Globus pallidus (tissue), 1 donor: ENCODE results near the gene CD52.

Experiments used
- DNase-seq: peaks from one replicate; pipeline ENCODE4 v3.0.0-alpha.2; 2015; ENCODE audit warnings: low spot score

CD52 gene

GRCh38 chr1:26357121-26357602 is 39.4 kb downstream of the CD52 start:
- DNase-seq, result no peak

DNA sequence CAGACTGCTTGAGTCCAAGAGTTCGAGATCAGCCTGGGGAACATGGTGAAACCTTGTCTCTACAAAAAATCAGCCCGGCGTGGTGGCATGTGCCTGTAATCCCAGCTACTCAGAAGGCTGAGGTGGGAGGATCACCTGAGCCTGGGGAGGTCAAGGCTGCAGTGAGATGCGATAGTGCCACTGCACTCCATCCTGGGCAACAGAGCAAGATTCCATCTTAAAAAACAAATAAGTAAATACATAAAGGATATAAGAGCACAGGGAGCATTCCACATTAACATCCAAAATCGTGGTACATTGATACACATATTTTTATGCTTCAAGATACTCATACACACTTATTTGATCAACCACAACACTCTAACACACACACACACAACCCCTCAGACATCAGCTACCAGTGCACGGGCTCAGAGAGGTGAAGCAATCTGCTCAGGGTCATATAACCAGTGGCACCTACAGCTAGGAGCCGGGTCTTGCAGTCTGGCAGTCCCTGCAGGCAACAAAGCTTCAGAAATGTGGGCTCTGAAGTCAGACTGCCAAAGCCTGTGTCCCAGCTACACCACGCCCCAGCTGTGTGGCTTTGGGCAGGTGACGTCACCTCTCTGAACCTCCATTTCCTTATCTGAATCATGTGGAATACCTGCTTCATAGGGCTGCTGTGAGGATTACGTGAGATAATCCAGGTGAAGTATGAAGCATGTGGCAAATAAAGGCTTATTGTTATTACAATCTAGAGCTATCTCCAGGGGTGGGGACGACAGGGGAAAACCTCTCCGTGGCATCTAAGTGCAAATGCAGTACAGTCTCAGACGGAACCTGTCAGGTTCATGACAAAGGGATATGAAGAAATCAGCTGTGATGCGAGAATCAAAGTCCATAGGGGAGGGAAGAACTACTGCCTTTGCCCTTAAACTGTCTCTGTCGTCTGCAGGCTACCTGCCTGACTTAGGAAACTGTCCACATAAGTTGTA is 40.9 kb downstream of the CD52 start:
- no peak for DNase-seq

- DNase-seq, result no peak
Observed at GRCh38 chr1:26359981-26360806, 42.4 kb downstream of the CD52 start.

- DNase-seq, result no peak
Observed at GRCh38 chr1:26360807-26361604, 43.2 kb downstream of the CD52 start.

GRCh38 chr1:26361605-26362122 is 43.9 kb downstream of the CD52 start:
- no peak for DNase-seq

- no peak for DNase-seq
Observed at GRCh38 chr1:26362331-26362730, 44.6 kb downstream of the CD52 start.

DNA sequence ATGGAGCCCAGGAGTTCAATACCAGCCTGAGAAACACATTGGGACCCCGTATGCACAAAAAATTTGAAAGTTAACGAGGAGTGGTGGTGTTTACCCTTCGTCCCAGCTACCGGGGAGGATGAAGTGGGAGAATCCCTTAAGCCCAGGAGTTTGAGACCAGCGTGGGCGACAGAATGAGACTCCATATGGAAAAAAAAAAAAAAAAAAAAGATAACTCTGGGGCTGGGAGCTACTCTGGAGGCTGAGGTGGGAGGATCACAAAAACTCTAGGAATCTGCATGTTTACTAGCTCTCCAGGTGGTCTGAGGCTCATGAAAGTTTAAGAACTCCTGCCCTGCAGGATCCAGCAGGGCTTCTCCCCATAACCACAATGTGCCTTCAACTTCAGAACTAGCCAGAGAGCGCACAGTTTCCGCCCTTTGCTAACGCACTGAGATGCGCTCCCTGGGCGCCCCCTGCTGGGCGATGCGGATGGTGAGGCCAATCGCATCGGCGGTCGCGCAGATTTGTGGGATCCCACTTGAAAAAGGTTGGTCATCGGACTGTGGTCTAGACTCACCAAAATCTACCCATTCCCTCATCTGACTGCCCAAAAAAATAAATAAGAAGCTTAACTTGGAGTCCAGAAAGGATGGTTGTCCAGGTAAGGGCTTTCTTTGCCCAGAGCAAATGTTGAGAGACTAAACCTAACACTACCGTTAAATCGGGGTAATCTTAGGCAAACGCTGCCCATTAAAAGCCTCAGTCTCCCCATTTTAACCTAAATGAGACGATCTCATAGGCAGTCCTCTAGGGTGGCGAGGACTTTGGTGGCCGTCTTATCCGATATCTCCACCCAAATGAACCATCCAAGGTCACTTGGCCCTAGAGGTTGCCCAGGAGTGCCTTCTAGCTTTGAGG is 46.0 kb downstream of the CD52 start:
- peak; percentile 27 for DNase-seq

DNA sequence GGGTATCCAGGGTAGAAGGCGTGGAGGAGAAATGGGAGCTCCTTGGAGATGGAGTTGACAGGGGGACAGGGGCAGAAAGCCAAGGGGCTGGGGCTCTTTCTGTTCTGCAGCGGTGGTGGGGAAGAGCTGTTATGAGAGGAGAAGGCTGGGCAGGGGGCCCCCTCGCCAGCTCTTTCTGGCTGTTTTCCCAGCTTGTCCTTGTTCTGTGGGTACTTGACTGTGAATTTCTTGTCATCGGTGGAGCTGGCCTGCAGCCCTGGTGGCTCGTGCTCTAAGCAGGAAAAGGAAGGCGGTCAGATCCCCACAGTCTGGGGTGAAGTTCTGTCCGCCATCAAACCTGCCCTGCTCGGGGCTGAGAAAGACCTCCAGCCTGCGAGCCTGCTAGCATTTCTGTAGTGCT is 47.2 kb downstream of the CD52 start:
- no peak for DNase-seq

- no peak for DNase-seq
Observed at GRCh38 chr1:26367441-26367840, 49.7 kb downstream of the CD52 start.

DNA sequence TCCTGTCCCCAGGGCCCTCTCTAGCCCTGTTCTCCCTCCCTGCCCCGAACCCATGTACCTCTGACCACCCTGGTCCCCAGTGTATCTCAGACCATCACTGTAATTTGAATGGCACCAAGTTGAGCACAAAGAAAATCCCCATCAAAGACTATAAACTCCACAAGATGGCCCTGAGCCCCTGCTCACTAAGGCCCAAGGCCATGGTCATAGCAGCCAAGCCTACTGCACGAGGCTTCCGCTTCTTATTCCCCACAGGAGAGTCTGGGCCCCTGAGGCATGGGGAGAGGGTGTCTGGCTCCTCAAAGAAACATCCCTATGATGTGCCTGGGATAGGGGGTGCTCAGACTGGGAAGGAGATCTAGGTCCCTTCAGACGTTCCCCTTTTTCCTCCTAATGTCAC is 50.2 kb downstream of the CD52 start:
- no peak for DNase-seq

- DNase-seq, result no peak
Observed at GRCh38 chr1:26368486-26368885, 50.7 kb downstream of the CD52 start.
